ENCODE results near the gene TBATA. TPM values are rescaled to one million over a fixed set of nuclear protein-coding genes. Genes with fewer than 3 reads are reported as not detected.

The TBATA gene
- total RNA-seq, 1 experiment from 2014 or later = not detected

- no peak for ATAC-seq
- POLR2A ChIA-PET (ENCODE audit: unreplicated experiment) = no interaction called here
These were observed 44.5 kb downstream of the TBATA start for GRCh38 chr10:70740406-70741288.

DNA sequence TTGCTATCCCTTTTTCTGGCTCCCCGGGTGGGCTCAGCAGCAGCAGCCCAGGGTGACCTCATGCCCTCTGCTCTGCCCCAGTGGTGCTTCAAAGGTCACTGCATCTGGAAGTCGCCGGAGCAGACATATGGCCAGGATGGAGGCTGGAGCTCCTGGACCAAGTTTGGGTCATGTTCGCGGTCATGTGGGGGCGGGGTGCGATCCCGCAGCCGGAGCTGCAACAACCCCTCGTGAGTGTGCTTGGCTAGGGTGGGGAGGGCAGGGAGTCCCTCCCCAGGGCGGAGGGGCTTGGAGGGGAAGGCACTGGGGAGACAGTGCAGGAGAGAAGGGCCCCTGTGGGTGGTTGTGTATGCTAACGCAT, 46.4 kb downstream of the TBATA start:
- H3K36me3 ChIP-seq (ENCODE audit: low read depth, low read length) = no peaks in the 10 kb centered on the region
- TF ChIP-seq EZH2phosphoT487 (IDR thresholded peaks at IDR 0.05; ENCODE audit: borderline replicate concordance, low read length) (no peak), EZH2 (IDR thresholded peaks at IDR 0.05; ENCODE audit: low read length, unreplicated experiment) (no peak)
- TF ChIP-seq, protein P1, sequence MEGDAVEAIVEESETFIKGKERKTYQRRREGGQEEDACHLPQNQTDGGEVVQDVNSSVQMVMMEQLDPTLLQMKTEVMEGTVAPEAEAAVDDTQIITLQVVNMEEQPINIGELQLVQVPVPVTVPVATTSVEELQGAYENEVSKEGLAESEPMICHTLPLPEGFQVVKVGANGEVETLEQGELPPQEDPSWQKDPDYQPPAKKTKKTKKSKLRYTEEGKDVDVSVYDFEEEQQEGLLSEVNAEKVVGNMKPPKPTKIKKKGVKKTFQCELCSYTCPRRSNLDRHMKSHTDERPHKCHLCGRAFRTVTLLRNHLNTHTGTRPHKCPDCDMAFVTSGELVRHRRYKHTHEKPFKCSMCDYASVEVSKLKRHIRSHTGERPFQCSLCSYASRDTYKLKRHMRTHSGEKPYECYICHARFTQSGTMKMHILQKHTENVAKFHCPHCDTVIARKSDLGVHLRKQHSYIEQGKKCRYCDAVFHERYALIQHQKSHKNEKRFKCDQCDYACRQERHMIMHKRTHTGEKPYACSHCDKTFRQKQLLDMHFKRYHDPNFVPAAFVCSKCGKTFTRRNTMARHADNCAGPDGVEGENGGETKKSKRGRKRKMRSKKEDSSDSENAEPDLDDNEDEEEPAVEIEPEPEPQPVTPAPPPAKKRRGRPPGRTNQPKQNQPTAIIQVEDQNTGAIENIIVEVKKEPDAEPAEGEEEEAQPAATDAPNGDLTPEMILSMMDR (conservative IDR thresholded peaks at IDR 0.05; ENCODE audit: low read depth, low read length) = no peak
- ATAC-seq = no peak

More at GRCh38 chr10:70740406-70741288, 44.5 kb downstream of the TBATA start:
- Histone ChIP-seq H3K36me3 (ENCODE audit: low read depth, low read length) (no peaks in the 10 kb centered on the region), H3K4me2 (ENCODE audit: low read length) (no peak overlapping the region), H3F3A (ENCODE audit: low read length, unreplicated experiment) (no peaks in the 10 kb centered on the region), H3K9ac (ENCODE audit: low read length) (no peak overlapping the region), H2AFZ (ENCODE audit: low read length) (no peak overlapping the region), H3K27ac (ENCODE audit: low read length) (no peak overlapping the region), H3K9me2 (replicated peaks; ENCODE audit: low read length) (no peaks in the 10 kb centered on the region), H3K9me3 (ENCODE audit: low read length) (no peaks in the 10 kb centered on the region), H3K4me3 (ENCODE audit: low read length) (no peak overlapping the region), H3K27me3 (ENCODE audit: low read length) (no peaks in the 10 kb centered on the region), H4K20me1 (ENCODE audit: low read length) (no peaks in the 10 kb centered on the region), H3K79me2 (ENCODE audit: low read length) (no peaks in the 10 kb centered on the region), H3K4me1 (ENCODE audit: insufficient read depth, low read length) (no peaks in the 10 kb centered on the region)
- intact Hi-C loops (cut with micrococcal nuclease) = no loop called here
- CTCF ChIA-PET = no interaction called here
- TF ChIP-seq EZH2 (IDR thresholded peaks at IDR 0.05; ENCODE audit: low read length, unreplicated experiment) (no peak), EZH2phosphoT487 (IDR thresholded peaks at IDR 0.05; ENCODE audit: borderline replicate concordance, low read length) (no peak)
- TF ChIP-seq, protein P1 (conservative IDR thresholded peaks at IDR 0.05; ENCODE audit: low read depth, low read length) = no peak
- BruUV-seq (replicated peaks) = no TSS peak
- DNase-seq = no peak

More for the DNA sequence above, 46.4 kb downstream of the TBATA start:
- ChIA-PET CTCF (no interaction called here), POLR2A (ENCODE audit: unreplicated experiment) (no interaction called here)
- Histone ChIP-seq H3K4me1 (ENCODE audit: insufficient read depth, low read length) (no peaks in the 10 kb centered on the region), H3K27me3 (ENCODE audit: low read length) (no peaks in the 10 kb centered on the region), H3F3A (ENCODE audit: low read length, unreplicated experiment) (no peaks in the 10 kb centered on the region), H2AFZ (ENCODE audit: low read length) (no peak overlapping the region), H3K9me2 (replicated peaks; ENCODE audit: low read length) (no peaks in the 10 kb centered on the region), H4K20me1 (ENCODE audit: low read length) (no peaks in the 10 kb centered on the region), H3K79me2 (ENCODE audit: low read length) (no peaks in the 10 kb centered on the region), H3K4me3 (ENCODE audit: low read length) (no peak overlapping the region), H3K9me3 (ENCODE audit: low read length) (no peaks in the 10 kb centered on the region), H3K9ac (ENCODE audit: low read length) (no peak overlapping the region), H3K4me2 (ENCODE audit: low read length) (no peak overlapping the region), H3K27ac (ENCODE audit: low read length) (no peak overlapping the region)
- no TSS peak for BruUV-seq (replicated peaks)
- DNase-seq = no peak
- intact Hi-C loops (cut with micrococcal nuclease) = no loop called here

Measured in PC-3 (cell line).